K562 (cell line): ENCODE data around the gene SLC30A4. TPM values are rescaled to one million over a fixed set of nuclear protein-coding genes. Genes with fewer than 3 reads are reported as not detected.

Source experiments
- FIP1L1 ChIP-seq: fragments of 200-400 bp; formaldehyde crosslinking; IDR thresholded peaks from 2 replicates; pipeline ENCODE4 v1.6.1; 2018; ENCODE audit warnings: mild to moderate bottlenecking, low read depth, low read length; ENCODE audit not compliant: poor library complexity, severe bottlenecking
- FOXA3 ChIP-seq, 2 experiments: fragments of 450-650 bp in 1 of 2; sonication (generic) in 1 of 2; formaldehyde crosslinking; IDR thresholded peaks in 1 of 2; conservative IDR thresholded peaks in 1 of 2; 2 replicates each; pipeline versions ENCODE4 v1.4.0 to v1.8.0; 2020 to 2022; ENCODE audit warnings: mild to moderate bottlenecking in 2 of 2, missing genetic modification reagents in 1 of 2
- GATA2 ChIP-seq: sonication (generic); formaldehyde crosslinking; IDR thresholded peaks from 2 replicates; pipeline ENCODE4 v1.4.0; 2020; ENCODE audit warnings: mild to moderate bottlenecking, missing genetic modification reagents
- GATAD2B ChIP-seq: fragments of 450-650 bp; IDR thresholded peaks from 2 replicates; pipeline ENCODE4 v1.6.1; 2017; ENCODE audit warnings: mild to moderate bottlenecking, borderline replicate concordance
- HEY1 ChIP-seq: fragments of 250-450 bp; sonication (Bioruptor Pico); IDR thresholded peaks from 2 replicates; pipeline ENCODE4 v1.5.0; 2020; ENCODE audit warnings: mild to moderate bottlenecking, moderate library complexity, borderline replicate concordance
- HNRNPK ChIP-seq: fragments of 200-400 bp; formaldehyde crosslinking; IDR thresholded peaks from one replicate; pipeline ENCODE4 v1.6.1; 2018; ENCODE audit warnings: mild to moderate bottlenecking, low read depth, low read length; ENCODE audit not compliant: poor library complexity, severe bottlenecking
- KLF13 ChIP-seq: fragments of 450-650 bp; IDR thresholded peaks from 2 replicates; pipeline ENCODE4 v1.6.1; 2016; ENCODE audit warnings: missing genetic modification characterization, low read depth, mild to moderate bottlenecking, missing compliant biosample characterization, moderate library complexity, borderline replicate concordance
- RCOR1 ChIP-seq, 2 experiments: IDR thresholded peaks; 2 replicates each; pipeline ENCODE4 v1.6.1; 2012; ENCODE audit warnings: low read depth in 2 of 2, low read length in 2 of 2, borderline replicate concordance in 1 of 2, improper control_type of control experiment in 1 of 2
- REST ChIP-seq, 2 experiments: fragments of 450-650 bp; formaldehyde crosslinking in 1 of 2; IDR thresholded peaks; 2 replicates each; pipeline versions ENCODE4 v1.4.0 to v1.6.1; 2014 to 2020; ENCODE audit warnings: mild to moderate bottlenecking in 2 of 2, borderline replicate concordance in 1 of 2, low read depth in 1 of 2
- SNRNP70 ChIP-seq: fragments of 200-400 bp; formaldehyde crosslinking; optimal IDR thresholded peaks from 2 replicates; pipeline ENCODE3; 2017; ENCODE audit warnings: low read depth, low read length
- SP2 ChIP-seq: IDR thresholded peaks from 2 replicates; pipeline ENCODE4 v1.6.1; 2011; ENCODE audit warnings: mild to moderate bottlenecking, low read depth, low read length, moderate library complexity; ENCODE audit not compliant: poor library complexity, severe bottlenecking; ENCODE audit errors: extremely low read depth
- ZFP1 ChIP-seq: fragments of 450-650 bp; formaldehyde crosslinking; IDR thresholded peaks from 2 replicates; pipeline ENCODE4 v1.4.0; 2020; ENCODE audit warnings: mild to moderate bottlenecking, mixed read lengths
- ZMIZ1 ChIP-seq, 2 experiments: fragments of 150-350 bp in 1 of 2; IDR thresholded peaks; 2 replicates each; pipeline ENCODE4 v1.6.1; 2012 to 2016; ENCODE audit warnings: low read depth in 2 of 2, low read length in 2 of 2, mild to moderate bottlenecking in 1 of 2, moderate library complexity in 1 of 2
- ZNF507 ChIP-seq: conservative IDR thresholded peaks from 2 replicates; pipeline ENCODE4 v1.6.1; 2017; ENCODE audit warnings: missing genetic modification characterization, missing compliant biosample characterization
- polyA plus RNA-seq, 8 experiments: library from polyadenylated mRNA; depleted of rRNA in 4 of 8; stranded (reverse) in 5 of 8; unstranded in 3 of 8; fragments of >200 nt; fragmentation: Nextera tagmentation in 2 of 8; fragmentation: Illumina TruSeq in 1 of 8; extraction: Ambion mirVana in 2 of 8; extraction: Trizol in 1 of 8; gene quantifications; 2 replicates each; pipeline versions ENCODE4 v1.2.1 to v1.2.3, GENCODE V29; 2011 to 2014; ENCODE audit warnings: inconsistent platforms in 1 of 8, missing spikeins in 1 of 8
- total RNA-seq, 7 experiments: library from RNA; depleted of rRNA in 6 of 7; stranded (reverse); fragments of >200 nt in 6 of 7; fragmentation: Illumina TruSeq in 2 of 7; extraction: Trizol in 2 of 7; gene quantifications; 2 replicates each; pipeline versions ENCODE4 v1.2.1 to v1.2.3, GENCODE V29; 2011 to 2021; ENCODE audit warnings: low replicate concordance in 1 of 7

SLC30A4 gene
- total and polyA plus RNA-seq, 9 of the 15 experiments (the other 6 are each of a cell fraction or from before 2014, with no cell fraction given), result 0.21 to 0.73 (median 0.36) TPM

- TF ChIP-seq REST (IDR thresholded peaks at IDR 0.05; ENCODE audit: borderline replicate concordance) (no peak), REST (CRISPR knock-in tag; IDR thresholded peaks at IDR 0.05; ENCODE audit: low read depth) (no peak), ZFP1 (CRISPR knock-in tag) (no peak), KLF13 (no peak), SP2 (no peak), HNRNPK (no peak), ZNF507 (tag) (no peak), FIP1L1 (no peak), ZMIZ1 (IDR thresholded peaks at IDR 0.05; ENCODE audit: low read depth in 2 of 2, low read length in 2 of 2) (no peak), RCOR1 (IDR thresholded peaks at IDR 0.05; ENCODE audit: borderline replicate concordance in 1 of 2, low read depth in 2 of 2, low read length in 2 of 2) (peak in 1 of 2 experiments; percentile 46; a peak in 1 of 4 replicates), GATAD2B (no peak), HEY1 (CRISPR knock-in tag) (no peak), FOXA3 (CRISPR knock-in tag; conservative IDR thresholded peaks at IDR 0.05 in 1 of 2, IDR thresholded peaks at IDR 0.05 in 1 of 2) (no peak), GATA2 (CRISPR knock-in tag) (no peak), SNRNP70 (no peak)
These were observed 66.1 kb downstream of the SLC30A4 start (continued) for GRCh38 chr15:45456212-45457106.
